K562 (cell line): ENCODE measurements around the gene PET100.

ENCODE experiments used
- HCFC1 ChIP-seq: IDR thresholded peaks from 2 replicates; pipeline ENCODE4 v1.6.1; 2012; ENCODE audit warnings: low read depth, low read length, improper control_type of control experiment
- TF ChIP-seq, protein P1 (sequence below), 2 experiments: fragments of 150-350 bp in 1 of 2; IDR thresholded peaks; 2 replicates each; pipeline ENCODE4 v1.6.1; 2012 to 2016; ENCODE audit warnings: low read depth in 2 of 2, low read length in 2 of 2, mild to moderate bottlenecking in 1 of 2, moderate library complexity in 1 of 2

DNA sequence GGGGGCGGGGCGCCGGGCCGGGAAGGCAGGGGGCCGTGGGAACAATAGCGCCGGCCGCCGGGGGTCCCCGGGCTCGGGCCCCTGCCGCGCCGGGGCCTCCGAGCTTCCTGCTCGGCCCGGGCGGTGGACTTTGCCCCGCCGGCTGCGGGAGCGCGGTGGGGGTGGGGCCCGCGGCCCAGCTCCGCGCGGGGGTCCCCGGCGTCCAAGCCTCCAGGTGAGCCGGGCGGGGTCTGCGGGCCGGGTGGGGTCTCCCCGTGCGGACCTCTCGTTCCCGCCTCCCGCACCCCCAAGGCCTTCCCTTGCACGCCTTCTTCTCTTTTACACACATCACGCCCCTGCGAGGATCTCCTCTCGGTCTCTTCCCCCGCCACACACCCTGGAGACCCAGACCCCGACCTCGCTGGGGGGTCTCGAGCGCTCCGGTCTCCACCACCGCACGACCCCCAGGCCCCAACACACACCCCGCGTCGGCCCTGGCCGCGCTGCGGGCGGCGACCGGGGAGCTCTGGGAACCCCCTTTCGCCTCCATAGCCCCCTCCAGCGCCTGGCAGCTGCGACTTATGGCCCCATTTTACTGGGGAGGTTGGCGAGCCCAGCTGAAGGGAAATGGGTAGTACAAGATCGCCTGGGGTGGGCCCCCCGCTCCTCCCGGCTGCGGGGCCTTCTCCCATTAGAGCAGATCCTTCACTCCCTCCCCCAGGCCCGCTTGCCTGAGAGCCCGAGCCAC is 33.2 kb upstream of the PET100 start:
- TF ChIP-seq, protein P1, sequence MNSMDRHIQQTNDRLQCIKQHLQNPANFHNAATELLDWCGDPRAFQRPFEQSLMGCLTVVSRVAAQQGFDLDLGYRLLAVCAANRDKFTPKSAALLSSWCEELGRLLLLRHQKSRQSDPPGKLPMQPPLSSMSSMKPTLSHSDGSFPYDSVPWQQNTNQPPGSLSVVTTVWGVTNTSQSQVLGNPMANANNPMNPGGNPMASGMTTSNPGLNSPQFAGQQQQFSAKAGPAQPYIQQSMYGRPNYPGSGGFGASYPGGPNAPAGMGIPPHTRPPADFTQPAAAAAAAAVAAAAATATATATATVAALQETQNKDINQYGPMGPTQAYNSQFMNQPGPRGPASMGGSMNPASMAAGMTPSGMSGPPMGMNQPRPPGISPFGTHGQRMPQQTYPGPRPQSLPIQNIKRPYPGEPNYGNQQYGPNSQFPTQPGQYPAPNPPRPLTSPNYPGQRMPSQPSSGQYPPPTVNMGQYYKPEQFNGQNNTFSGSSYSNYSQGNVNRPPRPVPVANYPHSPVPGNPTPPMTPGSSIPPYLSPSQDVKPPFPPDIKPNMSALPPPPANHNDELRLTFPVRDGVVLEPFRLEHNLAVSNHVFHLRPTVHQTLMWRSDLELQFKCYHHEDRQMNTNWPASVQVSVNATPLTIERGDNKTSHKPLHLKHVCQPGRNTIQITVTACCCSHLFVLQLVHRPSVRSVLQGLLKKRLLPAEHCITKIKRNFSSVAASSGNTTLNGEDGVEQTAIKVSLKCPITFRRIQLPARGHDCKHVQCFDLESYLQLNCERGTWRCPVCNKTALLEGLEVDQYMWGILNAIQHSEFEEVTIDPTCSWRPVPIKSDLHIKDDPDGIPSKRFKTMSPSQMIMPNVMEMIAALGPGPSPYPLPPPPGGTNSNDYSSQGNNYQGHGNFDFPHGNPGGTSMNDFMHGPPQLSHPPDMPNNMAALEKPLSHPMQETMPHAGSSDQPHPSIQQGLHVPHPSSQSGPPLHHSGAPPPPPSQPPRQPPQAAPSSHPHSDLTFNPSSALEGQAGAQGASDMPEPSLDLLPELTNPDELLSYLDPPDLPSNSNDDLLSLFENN (IDR thresholded peaks at IDR 0.05; ENCODE audit: low read depth in 2 of 2, low read length in 2 of 2): no peak
- no peak for TF ChIP-seq HCFC1
